Right atrium auricular region (tissue), 2 donors: ENCODE measurements around the gene DCAF17. TPM values are rescaled to one million over a fixed set of nuclear protein-coding genes. Genes with fewer than 3 reads are reported as not detected.
"Not testable (repeated sequence)": the region's sequence is repeated elsewhere in the genome, so short reads cannot be mapped to it uniquely, and the experiment has no call there.

Experiments used
- DNase-seq: peaks from one replicate; pipeline ENCODE4 v3.0.0-alpha.2; 2019; ENCODE audit warnings: low spot score
- H3K27ac ChIP-seq, 2 donors: fragments of 200-600 bp; sonication (generic); 1 replicate in 1 of 2; 2 replicates in 1 of 2; pipeline ENCODE4 v1.5.1; 2016 to 2019
- H3K27me3 ChIP-seq, 2 donors: fragments of 200-600 bp; sonication (generic); one replicate each; pipeline versions ENCODE4 v1.5.1 to v1.6.0; 2017 to 2019
- H3K36me3 ChIP-seq: fragments of 200-600 bp; sonication (generic); one replicate; pipeline ENCODE4 v1.5.1; 2016
- H3K4me1 ChIP-seq, 2 donors: fragments of 200-600 bp; sonication (generic); one replicate each; pipeline versions ENCODE4 v1.5.1 to v1.6.0; 2017 to 2019
- H3K4me3 ChIP-seq, 2 donors: fragments of 200-600 bp; sonication (generic); 1 replicate in 1 of 2; 2 replicates in 1 of 2; pipeline ENCODE4 v1.5.1; 2017 to 2019; ENCODE audit warnings: mild to moderate bottlenecking in 1 of 2, moderate library complexity in 1 of 2
- H3K9me3 ChIP-seq, 2 donors: fragments of 200-600 bp; sonication (generic); one replicate each; pipeline ENCODE4 v1.5.1; 2019
- CTCF ChIP-seq, 2 donors: fragments of 200-600 bp; sonication (generic); IDR thresholded peaks; one replicate each; pipeline ENCODE4 v1.5.1; 2019; ENCODE audit warnings: antibody characterized with exemption in 2 of 2
- total RNA-seq, 2 donors: library from RNA; depleted of rRNA; stranded (reverse); fragments of >200 nt; gene quantifications; one replicate each; pipeline ENCODE4 v1.1.0, GENCODE V29; 2016

The DCAF17 gene
- total RNA-seq, 2 donors from 2014 or later: 5.8 to 7.3 TPM

- no peaks in the 10 kb centered on the region for H3K27me3 ChIP-seq
- H3K4me1 ChIP-seq: no peaks in the 10 kb centered on the region
- DNase-seq: no peak
- no peak for TF ChIP-seq CTCF (IDR thresholded peaks at IDR 0.05)
- H3K9me3 ChIP-seq: peaks cover 0 to 5% of the 10 kb centered on the region in 2 donors
- no peak overlapping the region for H3K4me3 ChIP-seq
- no peak overlapping the region for H3K27ac ChIP-seq
- no peaks in the 10 kb centered on the region for H3K36me3 ChIP-seq
Observed at GRCh38 chr2:171492664-171493063, 58.6 kb downstream of the DCAF17 start.

GRCh38 chr2:171497664-171498063, 63.6 kb downstream of the DCAF17 start:
- not testable (repeated sequence) for H3K4me3 ChIP-seq, DNase-seq, H3K4me1 ChIP-seq, H3K27me3 ChIP-seq, H3K9me3 ChIP-seq, H3K27ac ChIP-seq, H3K36me3 ChIP-seq

GRCh38 chr2:171505374-171505773, 71.3 kb downstream of the DCAF17 start:
- Histone ChIP-seq H3K36me3 (no peaks in the 10 kb centered on the region), H3K27me3 (no peaks in the 10 kb centered on the region), H3K4me3 (no peak overlapping the region), H3K4me1 (no peaks in the 10 kb centered on the region), H3K27ac (no peak overlapping the region), H3K9me3 (no peaks in the 10 kb centered on the region)
- DNase-seq: no peak
- no peak for TF ChIP-seq CTCF (IDR thresholded peaks at IDR 0.05)

- H3K9me3 ChIP-seq: no peaks in the 10 kb centered on the region
- TF ChIP-seq CTCF (IDR thresholded peaks at IDR 0.05): no peak
- no peaks in the 10 kb centered on the region for H3K27me3 ChIP-seq
- peaks cover 0 to 7% of the 10 kb centered on the region in 2 donors for H3K4me1 ChIP-seq
- DNase-seq: no peak
- H3K4me3 ChIP-seq: no peak overlapping the region
- no peak overlapping the region for H3K27ac ChIP-seq
- no peaks in the 10 kb centered on the region for H3K36me3 ChIP-seq
Observed at GRCh38 chr2:171509945-171510731, 76.1 kb downstream of the DCAF17 start.

- Histone ChIP-seq H3K36me3 (no peaks in the 10 kb centered on the region), H3K4me1 (peaks cover 0 to 7% of the 10 kb centered on the region in 2 donors), H3K9me3 (no peaks in the 10 kb centered on the region), H3K27ac (no peak overlapping the region), H3K27me3 (no peaks in the 10 kb centered on the region), H3K4me3 (no peak overlapping the region)
- TF ChIP-seq CTCF (IDR thresholded peaks at IDR 0.05): no peak
- DNase-seq: no peak
Observed at GRCh38 chr2:171512014-171512413, 78.0 kb downstream of the DCAF17 start.

GRCh38 chr2:171512683-171513195, 78.7 kb downstream of the DCAF17 start:
- no peak for DNase-seq
- H3K4me1 ChIP-seq: peaks cover 0 to 7% of the 10 kb centered on the region in 2 donors
- no peak for TF ChIP-seq CTCF (IDR thresholded peaks at IDR 0.05)
- no peak overlapping the region for H3K27ac ChIP-seq
- H3K9me3 ChIP-seq: no peaks in the 10 kb centered on the region
- no peaks in the 10 kb centered on the region for H3K27me3 ChIP-seq
- no peaks in the 10 kb centered on the region for H3K36me3 ChIP-seq
- no peak overlapping the region for H3K4me3 ChIP-seq
